GM12878 (cell line): ENCODE measurements around the gene RIMBP2. TPM values are rescaled to one million over a fixed set of nuclear protein-coding genes. Genes with fewer than 3 reads are reported as not detected.

Experiments
- ATAC-seq: fragments of 200-7000 bp; cut with Tn5 transposase; 3 replicates; pipeline ENCODE4 v1.9.1; 2020; ENCODE audit warnings: mild to moderate bottlenecking, moderate library complexity
- BruUV-seq: library from RNA; stranded (reverse); fragments of 400-500 nt; replicated peaks from 2 replicates; lab custom pipeline; 2021; lab: Mats Ljungman, UMichigan
- CTCF ChIA-PET: fragments of 300-600 bp; sonication (Branson Sonifier 250); formaldehyde crosslinking; extraction: SDS; loops from one replicate; lab custom pipeline; 2021; ENCODE audit warnings: inconsistent platforms; lab: Yijun Ruan, JAX
- POLR2A ChIA-PET: fragments of 350-600 bp; formaldehyde crosslinking; extraction: SDS; loops from one replicate; lab custom pipeline; 2021; ENCODE audit warnings: inconsistent platforms; lab: Charles Lee
- RAD21 ChIA-PET: fragments of 300-600 bp; sonication (Branson Sonifier 250); formaldehyde crosslinking; loops from one replicate; lab custom pipeline; 2023; ENCODE audit warnings: antibody characterized with exemption; ENCODE audit not compliant: unreplicated experiment; lab: Charles Lee
- SMC1A ChIA-PET: fragments of 300-600 bp; sonication (Branson Sonifier 250); formaldehyde crosslinking; loops from one replicate; lab custom pipeline; 2023; ENCODE audit not compliant: unreplicated experiment, uncharacterized antibody; lab: Charles Lee
- DNase-seq: peaks from one replicate; pipeline ENCODE4 v3.0.0-alpha.2; 2011; ENCODE audit warnings: low read depth, low spot score
- FAIRE-seq: peaks from 3 replicates; lab custom pipeline; 2011; peaks lifted over from hg19 to GRCh38; lab: Jason Lieb, UNC
- H2AFZ ChIP-seq: 2 replicates; pipeline ENCODE4 v1.6.0; 2011; ENCODE audit warnings: low read depth, low read length, control low read depth; ENCODE audit not compliant: control insufficient read depth
- H3K27ac ChIP-seq: 2 replicates; pipeline ENCODE4 v1.5.1; 2011; ENCODE audit warnings: control low read depth; ENCODE audit not compliant: control insufficient read depth, insufficient read depth
- H3K27me3 ChIP-seq, 2 experiments: replicated peaks in 1 of 2; 2 replicates each; pipeline versions ENCODE4 v1.6.0 to v1.6.1; 2011; ENCODE audit warnings: low read length in 1 of 2; ENCODE audit not compliant: control insufficient read depth in 2 of 2, insufficient read depth in 2 of 2
- H3K36me3 ChIP-seq, 2 experiments: 2 replicates each; pipeline ENCODE4 v1.5.1; 2011; ENCODE audit warnings: low read length in 1 of 2; ENCODE audit not compliant: control insufficient read depth in 2 of 2, insufficient read depth in 2 of 2
- H3K4me1 ChIP-seq: 2 replicates; pipeline ENCODE4 v1.6.1; 2011; ENCODE audit warnings: mild to moderate bottlenecking, low read length, moderate library complexity, mixed read lengths; ENCODE audit not compliant: control insufficient read depth, insufficient read depth
- H3K4me2 ChIP-seq: 2 replicates; pipeline ENCODE4 v1.6.0; 2011; ENCODE audit warnings: control low read depth; ENCODE audit not compliant: control insufficient read depth, insufficient read depth
- H3K4me3 ChIP-seq: fragments of 200-600 bp; sonication (generic); 2 replicates; pipeline ENCODE4 v1.5.1; 2016
- H3K79me2 ChIP-seq: 2 replicates; pipeline ENCODE4 v1.6.0; 2011; ENCODE audit warnings: low read length; ENCODE audit not compliant: control insufficient read depth, insufficient read depth
- H3K9ac ChIP-seq: 2 replicates; pipeline ENCODE4 v1.8.0; 2011; ENCODE audit warnings: low read length, control low read depth, mixed read lengths; ENCODE audit not compliant: control insufficient read depth, insufficient read depth
- H3K9me3 ChIP-seq: replicated peaks from 3 replicates; pipeline ENCODE4 v1.5.1; 2011; ENCODE audit warnings: mild to moderate bottlenecking, low read length; ENCODE audit not compliant: control insufficient read depth, insufficient read depth
- H4K20me1 ChIP-seq: 2 replicates; pipeline ENCODE4 v1.6.0; 2011; ENCODE audit not compliant: control insufficient read depth, insufficient read depth
- BCL3 ChIP-seq: IDR thresholded peaks from 2 replicates; pipeline ENCODE4 v1.6.1; 2011; ENCODE audit warnings: borderline replicate concordance, low read depth, mild to moderate bottlenecking, moderate library complexity, low read length; ENCODE audit not compliant: insufficient read depth, poor library complexity, severe bottlenecking
- CHD1 ChIP-seq: IDR thresholded peaks from 2 replicates; pipeline ENCODE4 v1.6.1; 2012; ENCODE audit warnings: low read depth, low read length, improper control_type of control experiment
- ESRRA ChIP-seq: IDR thresholded peaks from 2 replicates; pipeline ENCODE4 v1.6.1; 2012; ENCODE audit warnings: mild to moderate bottlenecking, low read length, improper control_type of control experiment
- MAX ChIP-seq: IDR thresholded peaks from 2 replicates; pipeline ENCODE4 v1.6.1; 2012; ENCODE audit warnings: low read depth, low read length, improper control_type of control experiment
- MXI1 ChIP-seq: fragments of 150-350 bp; IDR thresholded peaks from 2 replicates; pipeline ENCODE4 v1.6.1; 2011; ENCODE audit warnings: low read depth, mild to moderate bottlenecking, inconsistent platforms, low read length, improper control_type of control experiment
- PAX8 ChIP-seq: fragments of 450-650 bp; IDR thresholded peaks from 2 replicates; pipeline ENCODE4 v1.6.1; 2017; ENCODE audit warnings: mild to moderate bottlenecking, moderate library complexity
- POLR2AphosphoS2 ChIP-seq: IDR thresholded peaks from 2 replicates; pipeline ENCODE4 v1.6.1; 2011; ENCODE audit warnings: low read depth, mild to moderate bottlenecking, low read length, improper control_type of control experiment, moderate library complexity
- POLR2AphosphoS5 ChIP-seq: IDR thresholded peaks from 2 replicates; pipeline ENCODE4 v1.6.1; 2011; ENCODE audit warnings: mild to moderate bottlenecking, low read length, inconsistent platforms
- STAT1 ChIP-seq: fragments of 450-650 bp; conservative IDR thresholded peaks from 2 replicates; pipeline ENCODE4 v1.6.1; 2014; ENCODE audit warnings: antibody characterized with exemption, mild to moderate bottlenecking
- TARDBP ChIP-seq: IDR thresholded peaks from 2 replicates; pipeline ENCODE4 v1.6.1; 2016; ENCODE audit warnings: borderline replicate concordance
- USF1 ChIP-seq: IDR thresholded peaks from 2 replicates; pipeline ENCODE4 v1.6.1; 2011; ENCODE audit warnings: borderline replicate concordance, low read depth, mild to moderate bottlenecking, moderate library complexity, mixed read lengths, low read length; ENCODE audit not compliant: insufficient read depth; ENCODE audit errors: extremely low read length
- ZBED1 ChIP-seq: IDR thresholded peaks from 2 replicates; pipeline ENCODE4 v1.6.1; 2016; ENCODE audit warnings: borderline replicate concordance
- ZNF207 ChIP-seq: fragments of 450-650 bp; IDR thresholded peaks from 2 replicates; pipeline ENCODE4 v1.6.1; 2014; ENCODE audit warnings: antibody characterized with exemption, mild to moderate bottlenecking, borderline replicate concordance
- WGBS: methylation state at CpG from one replicate; pipeline ENCODE4 v1.1.6; 2016; ENCODE audit warnings: low lambda C conversion rate; ENCODE audit not compliant: insufficient replicate concordance, insufficient coverage; ENCODE audit errors: missing lambda C conversion rate; 5-methylcytosine and 5-hydroxymethylcytosine counted together
- in situ Hi-C: fragments of 300-500 bp; cut with MboI; formaldehyde crosslinking; loops from 9 replicates; pipeline ENCODE4 v1.14.3; 2018; ENCODE audit warnings: mixed read lengths
- intact Hi-C: fragments of 100-400 bp; cut with micrococcal nuclease; formaldehyde crosslinking; loops from one replicate; pipeline ENCODE4 v1.14.2; 2022; ENCODE audit not compliant: unreplicated experiment
- polyA plus RNA-seq, 11 experiments: library from polyadenylated mRNA; depleted of rRNA in 4 of 11; unstranded in 6 of 11; stranded (reverse) in 5 of 11; fragments of >200 nt; fragmentation: Nextera tagmentation in 4 of 11; fragmentation: Illumina TruSeq in 1 of 11; extraction: Ambion mirVana in 4 of 11; extraction: Trizol in 1 of 11; gene quantifications; 1 replicate in 1 of 11; 2 replicates in 10 of 11; pipeline versions ENCODE4 v1.2.1 to v1.2.3, GENCODE V29; 2011 to 2016; ENCODE audit warnings: inconsistent platforms in 2 of 11, missing spikeins in 2 of 11, low read depth in 1 of 11
- total RNA-seq, 4 experiments: library from RNA; depleted of rRNA in 3 of 4; stranded (reverse); fragments of >200 nt in 3 of 4; fragmentation: Illumina TruSeq in 1 of 4; extraction: Trizol in 1 of 4; gene quantifications; 2 replicates each; pipeline versions ENCODE4 v1.2.1 to v1.2.3, GENCODE V29; 2013 to 2021

The RIMBP2 gene
- total and polyA plus RNA-seq, 10 of the 15 experiments (the other 5 are each of a cell fraction or from before 2014, with no cell fraction given) = 0.04 to 2.9 (median 0.07) TPM; not detected in 1

GRCh38 chr12:130523208-130523607 lies 192.9 kb downstream of the RIMBP2 start:
- Histone ChIP-seq H3K4me3 (no peak overlapping the region), H4K20me1 (no peaks in the 10 kb centered on the region), H3K4me2 (no peak overlapping the region), H3K36me3 (no peaks in the 10 kb centered on the region), H3K27ac (no peak overlapping the region), H3K79me2 (no peaks in the 10 kb centered on the region), H3K4me1 (no peaks in the 10 kb centered on the region), H2AFZ (no peak overlapping the region), H3K27me3 (no peaks in the 10 kb centered on the region), H3K9ac (no peak overlapping the region), H3K9me3 (no peaks in the 10 kb centered on the region)
- ChIA-PET SMC1A (no interaction called here), POLR2A (no interaction called here), CTCF (no interaction called here), RAD21 (no interaction called here)
- no peak for DNase-seq
- in situ Hi-C loops (no loop called here), intact Hi-C loops (no loop called here)
- 48% methylated on average over 9 of the region's 9 CpGs for WGBS
- FAIRE-seq = no peak
- BruUV-seq = no TSS peak
- TF ChIP-seq MXI1 (no peak), TARDBP (no peak), ZBED1 (no peak), PAX8 (no peak), ZNF207 (no peak), POLR2AphosphoS5 (no peak), BCL3 (no peak), CHD1 (no peak), USF1 (no peak), ESRRA (no peak), POLR2AphosphoS2 (no peak), STAT1 (no peak), MAX (no peak)
- no peak for ATAC-seq
